Transverse colon (tissue), 4 donors: ENCODE measurements around the gene MUSTN1.

Experiments used
- CTCF ChIP-seq, 5 experiments: fragments of 200-600 bp in 3 of 5; fragments of 450-650 bp in 2 of 5; sonication (generic) in 3 of 5; IDR thresholded peaks; 1 replicate in 2 of 5; 2 replicates in 3 of 5; pipeline ENCODE4 v1.5.1; 2016 to 2017; ENCODE audit warnings: antibody characterized with exemption in 5 of 5, inconsistent platforms in 3 of 5, mild to moderate bottlenecking in 2 of 5, moderate library complexity in 1 of 5
- EP300 ChIP-seq: sonication (generic); formaldehyde crosslinking; IDR thresholded peaks from one replicate; pipeline ENCODE4 v1.6.1; 2017; ENCODE audit warnings: antibody characterized with exemption, low read depth
- POLR2A ChIP-seq: fragments of 450-650 bp; IDR thresholded peaks from one replicate; pipeline ENCODE4 v1.6.1; 2016; ENCODE audit warnings: antibody characterized with exemption, mild to moderate bottlenecking, moderate library complexity
- POLR2AphosphoS5 ChIP-seq, 3 donors: sonication (generic); formaldehyde crosslinking; IDR thresholded peaks; one replicate each; pipeline ENCODE4 v1.6.1; 2016; ENCODE audit warnings: antibody characterized with exemption in 3 of 3

- TF ChIP-seq CTCF (IDR thresholded peaks at IDR 0.05) (no peak), POLR2A (no peak), EP300 (no peak), POLR2AphosphoS5 (IDR thresholded peaks at IDR 0.05) (no peak)
These were observed 14.8 kb upstream of the MUSTN1 start for GRCh38 chr3:52849656-52850055.
